Measurements from ENCODE around the gene RIN3.

The RIN3 gene

GRCh38 chr14:92556863-92557543, 43.4 kb downstream of the RIN3 start:
- H3K4me3 ChIP-seq (ENCODE audit: low read depth, low read length), result no peak overlapping the region
- no peak for DNase-seq (ENCODE audit: low read depth)
- TF ChIP-seq MAX (IDR thresholded peaks at IDR 0.05; ENCODE audit: low read depth, low read length), result no peak
- TF ChIP-seq POLR2A (IDR thresholded peaks at IDR 0.05; ENCODE audit: extremely low read depth, insufficient read length), result no peak
- TF ChIP-seq CTCF (IDR thresholded peaks at IDR 0.05; ENCODE audit: low read depth, low read length), result no peak
- TF ChIP-seq MYC (IDR thresholded peaks at IDR 0.05; ENCODE audit: low read depth, low read length), result no peak

GRCh38 chr14:92557544-92557912, 43.9 kb downstream of the RIN3 start:
- TF ChIP-seq MYC (IDR thresholded peaks at IDR 0.05; ENCODE audit: low read depth, low read length) (no peak), CTCF (IDR thresholded peaks at IDR 0.05; ENCODE audit: low read depth, low read length) (no peak), POLR2A (IDR thresholded peaks at IDR 0.05; ENCODE audit: extremely low read depth, insufficient read length) (no peak), MAX (IDR thresholded peaks at IDR 0.05; ENCODE audit: low read depth, low read length) (no peak)
- no peak for DNase-seq (ENCODE audit: low read depth)

GRCh38 chr14:92558319-92558718, 44.7 kb downstream of the RIN3 start:
- DNase-seq (ENCODE audit: low read depth), result no peak
- TF ChIP-seq POLR2A (IDR thresholded peaks at IDR 0.05; ENCODE audit: extremely low read depth, insufficient read length), result no peak
- TF ChIP-seq MYC (IDR thresholded peaks at IDR 0.05; ENCODE audit: low read depth, low read length), result no peak
- TF ChIP-seq MAX (IDR thresholded peaks at IDR 0.05; ENCODE audit: low read depth, low read length), result no peak
- no peak for TF ChIP-seq CTCF (IDR thresholded peaks at IDR 0.05; ENCODE audit: low read depth, low read length)
- no peak overlapping the region for H3K4me3 ChIP-seq (ENCODE audit: low read depth, low read length)

More at GRCh38 chr14:92557544-92557912, 43.9 kb downstream of the RIN3 start:
- H3K4me3 ChIP-seq (ENCODE audit: low read depth, low read length), result no peak overlapping the region

- H3K4me3 ChIP-seq (ENCODE audit: low read depth, low read length), result no peak overlapping the region
- DNase-seq (ENCODE audit: low read depth), result no peak
- TF ChIP-seq MAX (IDR thresholded peaks at IDR 0.05; ENCODE audit: low read depth, low read length) (no peak), CTCF (IDR thresholded peaks at IDR 0.05; ENCODE audit: low read depth, low read length) (no peak), MYC (IDR thresholded peaks at IDR 0.05; ENCODE audit: low read depth, low read length) (no peak), POLR2A (IDR thresholded peaks at IDR 0.05; ENCODE audit: extremely low read depth, insufficient read length) (no peak)
Observed at GRCh38 chr14:92559486-92559885, 45.9 kb downstream of the RIN3 start.

GRCh38 chr14:92560106-92560865, 46.7 kb downstream of the RIN3 start:
- no peak for TF ChIP-seq CTCF (IDR thresholded peaks at IDR 0.05; ENCODE audit: low read depth, low read length)
- no peak for TF ChIP-seq MAX (IDR thresholded peaks at IDR 0.05; ENCODE audit: low read depth, low read length)
- TF ChIP-seq POLR2A (IDR thresholded peaks at IDR 0.05; ENCODE audit: extremely low read depth, insufficient read length), result no peak
- TF ChIP-seq MYC (IDR thresholded peaks at IDR 0.05; ENCODE audit: low read depth, low read length), result no peak

More at GRCh38 chr14:92560106-92560865, 46.7 kb downstream of the RIN3 start:
- H3K4me3 ChIP-seq (ENCODE audit: low read depth, low read length), result no peak overlapping the region
- DNase-seq (ENCODE audit: low read depth), result no peak

All from NB4 (cell line).